K562 (cell line): ENCODE results near the gene BCCIP. TPM values are rescaled to one million over a fixed set of nuclear protein-coding genes. Genes with fewer than 3 reads are reported as not detected.

Source experiments
- ADNP ChIP-seq: fragments of 200-800 bp; sonication (Bioruptor generic); IDR thresholded peaks from 2 replicates; pipeline ENCODE4 v1.6.1; 2016; ENCODE audit warnings: missing genetic modification characterization, missing compliant biosample characterization
- BRCA1 ChIP-seq, 2 experiments: fragments of 450-650 bp in 1 of 2; sonication (generic) in 1 of 2; formaldehyde crosslinking in 1 of 2; IDR thresholded peaks; 2 replicates each; pipeline versions ENCODE4 v1.5.0 to v1.6.1; 2017 to 2020; ENCODE audit warnings: mild to moderate bottlenecking in 1 of 2, missing genetic modification reagents in 1 of 2
- C11orf30 ChIP-seq: fragments of 450-650 bp; IDR thresholded peaks from 2 replicates; pipeline ENCODE4 v1.6.1; 2016; ENCODE audit warnings: low read depth, mild to moderate bottlenecking
- CEBPG ChIP-seq, 3 experiments: fragments of 200-800 bp in 1 of 3; sonication (Bioruptor generic) in 1 of 3; sonication (generic) in 1 of 3; formaldehyde crosslinking in 1 of 3; IDR thresholded peaks in 2 of 3; conservative IDR thresholded peaks in 1 of 3; 2 replicates each; pipeline versions ENCODE4 v1.6.1 to v1.8.0; 2016 to 2022; ENCODE audit warnings: missing compliant biosample characterization in 2 of 3, missing genetic modification characterization in 2 of 3, mild to moderate bottlenecking in 1 of 3, missing genetic modification reagents in 1 of 3
- CTBP1 ChIP-seq: fragments of 450-650 bp; IDR thresholded peaks from 2 replicates; pipeline ENCODE4 v1.6.1; 2016; ENCODE audit warnings: borderline replicate concordance
- ETV6 ChIP-seq, 3 experiments: fragments of 150-350 bp in 1 of 3; sonication (generic) in 1 of 3; formaldehyde crosslinking in 1 of 3; IDR thresholded peaks; 2 replicates each; pipeline versions ENCODE4 v1.6.1 to v1.8.0; 2014 to 2022; ENCODE audit warnings: borderline replicate concordance in 2 of 3, low read depth in 2 of 3, antibody characterized with exemption in 1 of 3, low read length in 1 of 3, mild to moderate bottlenecking in 1 of 3, missing genetic modification reagents in 1 of 3
- HDAC6 ChIP-seq: IDR thresholded peaks from 2 replicates; pipeline ENCODE4 v1.6.1; 2012; ENCODE audit warnings: low read depth, mild to moderate bottlenecking, control low read depth, inconsistent platforms, low read length, moderate library complexity
- HNRNPH1 ChIP-seq: fragments of 200-400 bp; formaldehyde crosslinking; optimal IDR thresholded peaks from 2 replicates; pipeline ENCODE3; 2017; ENCODE audit warnings: low read depth, mild to moderate bottlenecking, low read length, moderate library complexity
- HOMEZ ChIP-seq: fragments of 250-450 bp; sonication (Bioruptor Pico); IDR thresholded peaks from 2 replicates; pipeline ENCODE4 v1.4.0; 2020; ENCODE audit warnings: mild to moderate bottlenecking, moderate library complexity
- KDM4B ChIP-seq, 2 experiments: fragments of 450-650 bp in 1 of 2; sonication (generic) in 1 of 2; IDR thresholded peaks; 2 replicates each; pipeline ENCODE4 v1.6.1; 2016 to 2017; ENCODE audit warnings: borderline replicate concordance in 2 of 2, antibody characterized with exemption in 1 of 2, low read depth in 1 of 2, mild to moderate bottlenecking in 1 of 2
- MTA2 ChIP-seq: fragments of 450-650 bp; IDR thresholded peaks from 2 replicates; pipeline ENCODE4 v1.6.1; 2016; ENCODE audit warnings: low read depth
- NFIC ChIP-seq: fragments of 450-650 bp; IDR thresholded peaks from 2 replicates; pipeline ENCODE4 v1.6.1; 2017; ENCODE audit warnings: mild to moderate bottlenecking, inconsistent platforms
- NR1H2 ChIP-seq: sonication (generic); formaldehyde crosslinking; IDR thresholded peaks from 2 replicates; pipeline ENCODE4 v1.4.0; 2020; ENCODE audit warnings: mild to moderate bottlenecking, missing genetic modification reagents
- NR3C1 ChIP-seq: sonication (generic); formaldehyde crosslinking; IDR thresholded peaks from 2 replicates; pipeline ENCODE4 v1.8.1; 2022; ENCODE audit warnings: missing genetic modification reagents
- PPARD ChIP-seq: fragments of 250-450 bp; sonication (Bioruptor Pico); IDR thresholded peaks from 2 replicates; pipeline ENCODE4 v1.8.0; 2022; ENCODE audit warnings: inconsistent platforms, mild to moderate bottlenecking, moderate library complexity
- TCF15 ChIP-seq: fragments of 250-450 bp; sonication (Bioruptor Pico); IDR thresholded peaks from 2 replicates; pipeline ENCODE4 v1.8.0; 2022; ENCODE audit warnings: moderate library complexity, mild to moderate bottlenecking, inconsistent platforms
- TOE1 ChIP-seq, 2 experiments: fragments of 450-650 bp in 1 of 2; sonication (generic) in 1 of 2; formaldehyde crosslinking in 1 of 2; IDR thresholded peaks; 2 replicates each; pipeline versions ENCODE4 v1.7.1 to v1.8.0; 2016 to 2022; ENCODE audit warnings: borderline replicate concordance in 2 of 2, mild to moderate bottlenecking in 2 of 2, antibody characterized with exemption in 1 of 2, inconsistent platforms in 1 of 2, low read depth in 1 of 2, missing genetic modification reagents in 1 of 2, moderate library complexity in 1 of 2
- ZBTB49 ChIP-seq: sonication (generic); formaldehyde crosslinking; IDR thresholded peaks from 2 replicates; pipeline ENCODE4 v1.8.0; 2022; ENCODE audit warnings: missing genetic modification reagents, mild to moderate bottlenecking, borderline replicate concordance
- ZFP1 ChIP-seq: fragments of 450-650 bp; formaldehyde crosslinking; IDR thresholded peaks from 2 replicates; pipeline ENCODE4 v1.4.0; 2020; ENCODE audit warnings: mild to moderate bottlenecking, mixed read lengths
- ZKSCAN3 ChIP-seq: fragments of 250-450 bp; sonication (Bioruptor Pico); IDR thresholded peaks from 2 replicates; pipeline ENCODE4 v1.4.0; 2020
- ZNF124 ChIP-seq: sonication (generic); formaldehyde crosslinking; IDR thresholded peaks from 2 replicates; pipeline ENCODE4 v1.8.1; 2022; ENCODE audit warnings: missing genetic modification reagents
- ZNF143 ChIP-seq: sonication (generic); formaldehyde crosslinking; IDR thresholded peaks from 2 replicates; pipeline ENCODE4 v1.9.0; 2022; ENCODE audit warnings: mild to moderate bottlenecking, missing genetic modification reagents
- ZNF212 ChIP-seq: fragments of 450-650 bp; formaldehyde crosslinking; IDR thresholded peaks from 2 replicates; pipeline ENCODE4 v1.4.0; 2020; ENCODE audit warnings: mild to moderate bottlenecking
- polyA plus RNA-seq, 8 experiments: library from polyadenylated mRNA; depleted of rRNA in 4 of 8; stranded (reverse) in 5 of 8; unstranded in 3 of 8; fragments of >200 nt; fragmentation: Nextera tagmentation in 2 of 8; fragmentation: Illumina TruSeq in 1 of 8; extraction: Ambion mirVana in 2 of 8; extraction: Trizol in 1 of 8; gene quantifications; 2 replicates each; pipeline versions ENCODE4 v1.2.1 to v1.2.3, GENCODE V29; 2011 to 2014; ENCODE audit warnings: inconsistent platforms in 1 of 8, missing spikeins in 1 of 8
- total RNA-seq, 7 experiments: library from RNA; depleted of rRNA in 6 of 7; stranded (reverse); fragments of >200 nt in 6 of 7; fragmentation: Illumina TruSeq in 2 of 7; extraction: Trizol in 2 of 7; gene quantifications; 2 replicates each; pipeline versions ENCODE4 v1.2.1 to v1.2.3, GENCODE V29; 2011 to 2021; ENCODE audit warnings: low replicate concordance in 1 of 7

The BCCIP gene
- total and polyA plus RNA-seq, 9 of the 15 experiments (the other 6 are each of a cell fraction or from before 2014, with no cell fraction given) = 95.1 to 204 (median 163) TPM

- TF ChIP-seq PPARD (CRISPR knock-in tag) (no peak), NR3C1 (CRISPR knock-in tag) (no peak), ZNF212 (no peak), KDM4B (IDR thresholded peaks at IDR 0.05; ENCODE audit: borderline replicate concordance in 2 of 2, low read depth in 1 of 2) (no peak), ZNF143 (CRISPR knock-in tag) (no peak), TOE1 (IDR thresholded peaks at IDR 0.05; ENCODE audit: borderline replicate concordance) (peak; percentile 98), TOE1 (CRISPR knock-in tag; IDR thresholded peaks at IDR 0.05; ENCODE audit: borderline replicate concordance, low read depth) (no peak), ZFP1 (CRISPR knock-in tag) (no peak), HNRNPH1 (no peak), MTA2 (no peak), C11orf30 (peak; percentile 78), CTBP1 (peak; percentile 73), BRCA1 (IDR thresholded peaks at IDR 0.05) (no peak), BRCA1 (CRISPR knock-in tag; IDR thresholded peaks at IDR 0.05) (no peak), HDAC6 (no peak), ZBTB49 (CRISPR knock-in tag) (no peak), CEBPG (CRISPR knock-in tag; IDR thresholded peaks at IDR 0.05) (no peak), CEBPG (tag; conservative IDR thresholded peaks at IDR 0.05 in 1 of 2, IDR thresholded peaks at IDR 0.05 in 1 of 2) (no peak), NR1H2 (CRISPR knock-in tag) (no peak), ETV6 (IDR thresholded peaks at IDR 0.05; ENCODE audit: borderline replicate concordance in 1 of 2, low read depth in 2 of 2, low read length in 1 of 2) (no peak), ETV6 (CRISPR knock-in tag; IDR thresholded peaks at IDR 0.05; ENCODE audit: borderline replicate concordance) (0 out of 2 replicates have a peak, but pooled peaks have one; percentile 5), NFIC (0 out of 2 replicates have a peak, but pooled peaks have one; percentile 6), ADNP (no peak), ZNF124 (CRISPR knock-in tag) (no peak), TCF15 (CRISPR knock-in tag) (no peak), HOMEZ (no peak), ZKSCAN3 (CRISPR knock-in tag) (no peak)
These were observed at the start of gene BCCIP, which contains the start of gene UROS (continued) for GRCh38 chr10:125822878-125823662.
